Measurements from ENCODE around the gene LIG1.

- no peak for TF ChIP-seq CTCF (IDR thresholded peaks at IDR 0.05; ENCODE audit: low read length)
- no peak for TF ChIP-seq EZH2 (IDR thresholded peaks at IDR 0.05; ENCODE audit: borderline replicate concordance, low read length)
Measured at GRCh38 chr19:48095612-48096175, 74.5 kb downstream of the LIG1 start.

Data from OCI-LY1 (cell line).